Measurements from ENCODE around the gene ATP6V0C.
A peak's percentile ranks its signal among the peaks of the same experiment; 100 is the strongest.

The ATP6V0C gene

GRCh38 chr16:2490190-2491105 is 23.3 kb upstream of the ATP6V0C start:
- DNase-seq (ENCODE audit: low read depth in 3 of 3, low spot score in 1 of 3) = no peak

- no peak for DNase-seq (ENCODE audit: low read depth in 3 of 3, low spot score in 1 of 3)
These were observed 21.5 kb upstream of the ATP6V0C start for GRCh38 chr16:2492292-2492691.

DNA sequence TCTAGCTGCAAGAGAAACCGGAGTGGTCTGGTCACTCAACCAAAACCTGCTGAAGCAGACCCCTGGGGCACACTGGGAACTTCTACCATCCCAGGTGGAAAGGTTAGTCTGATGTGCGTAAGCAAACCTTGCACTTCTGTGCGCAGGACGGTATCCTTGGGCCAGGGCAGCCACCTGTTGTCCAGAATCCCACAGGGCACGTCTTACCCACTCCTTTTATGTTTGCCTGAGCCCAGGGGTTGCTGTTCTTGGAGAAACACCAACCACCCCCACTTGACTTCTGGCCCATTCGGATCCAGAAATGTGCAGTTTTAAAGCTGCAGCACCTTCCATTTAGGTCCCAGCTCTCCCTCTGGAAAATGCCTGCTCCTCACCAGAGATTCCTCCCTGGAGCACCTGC is 20.1 kb upstream of the ATP6V0C start:
- no peak for DNase-seq (ENCODE audit: low read depth in 3 of 3, low spot score in 1 of 3)

DNA sequence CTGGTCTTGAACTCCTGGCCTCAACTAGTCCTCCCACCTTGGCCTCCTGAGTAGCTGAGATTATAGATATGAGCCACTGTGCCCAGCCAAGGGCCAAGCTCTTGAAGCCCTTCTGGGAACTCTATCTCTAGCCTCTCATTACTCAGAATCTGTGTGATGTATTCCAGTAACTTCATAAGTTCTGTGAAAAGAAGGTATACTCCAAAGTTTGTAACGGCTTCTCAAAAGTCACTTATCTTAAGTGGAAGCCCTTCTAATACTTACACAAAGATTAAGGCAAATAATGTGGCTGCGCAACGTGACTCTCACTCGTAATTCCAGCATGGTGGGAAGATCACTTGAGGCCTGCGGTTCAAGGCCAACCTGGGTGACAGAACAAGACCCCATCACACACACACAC is 19.1 kb upstream of the ATP6V0C start:
- DNase-seq (ENCODE audit: low read depth in 3 of 3, low spot score in 1 of 3) = no peak

DNA sequence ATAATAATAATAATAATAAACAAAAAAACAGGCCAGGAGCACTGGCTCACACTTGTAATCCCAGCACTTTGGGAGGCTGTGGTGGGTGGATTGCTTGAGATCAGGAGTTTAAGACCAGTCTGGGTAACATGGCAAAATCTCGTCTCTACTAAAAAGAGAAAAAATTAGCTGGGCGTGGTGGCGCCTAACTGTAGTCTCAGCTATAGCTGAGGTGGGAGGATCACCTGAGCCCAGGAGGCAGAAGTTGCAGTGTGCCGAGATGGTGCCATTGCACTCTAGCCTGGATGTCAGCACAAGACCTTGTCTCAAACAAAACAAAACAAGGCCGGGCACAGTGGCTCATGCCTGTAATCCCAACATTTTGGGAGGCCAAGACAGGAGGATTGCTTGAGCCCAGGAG is 18.7 kb upstream of the ATP6V0C start:
- no peak for DNase-seq (ENCODE audit: low read depth in 3 of 3, low spot score in 1 of 3)

DNA sequence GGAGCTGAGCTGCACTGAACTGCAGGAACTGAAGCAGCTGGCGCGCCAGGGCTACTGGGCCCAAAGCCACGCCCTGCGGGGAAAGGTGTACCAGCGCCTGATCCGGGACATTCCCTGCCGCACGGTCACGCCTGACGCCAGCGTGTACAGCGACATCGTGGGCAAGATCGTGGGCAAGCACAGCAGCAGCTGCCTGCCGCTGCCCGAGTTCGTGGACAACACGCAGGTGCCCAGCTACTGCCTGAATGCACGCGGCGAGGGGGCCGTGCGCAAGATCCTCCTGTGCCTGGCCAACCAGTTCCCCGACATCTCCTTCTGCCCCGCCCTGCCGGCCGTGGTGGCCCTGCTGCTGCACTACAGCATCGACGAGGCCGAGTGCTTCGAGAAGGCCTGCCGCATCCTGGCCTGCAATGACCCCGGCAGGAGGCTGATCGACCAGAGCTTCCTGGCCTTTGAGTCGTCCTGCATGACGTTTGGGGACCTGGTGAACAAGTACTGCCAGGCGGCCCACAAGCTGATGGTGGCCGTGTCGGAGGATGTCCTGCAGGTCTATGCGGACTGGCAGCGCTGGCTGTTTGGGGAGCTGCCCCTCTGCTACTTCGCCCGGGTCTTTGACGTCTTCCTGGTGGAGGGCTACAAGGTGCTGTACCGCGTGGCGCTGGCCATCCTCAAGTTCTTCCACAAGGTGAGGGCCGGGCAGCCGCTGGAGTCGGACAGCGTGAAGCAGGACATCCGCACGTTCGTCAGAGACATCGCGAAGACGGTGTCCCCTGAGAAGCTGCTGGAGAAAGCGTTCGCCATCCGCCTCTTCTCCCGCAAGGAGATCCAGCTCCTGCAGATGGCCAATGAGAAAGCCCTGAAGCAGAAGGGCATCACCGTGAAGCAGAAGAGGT is 17.3 kb upstream of the ATP6V0C start:
- no peak for DNase-seq (ENCODE audit: low read depth in 3 of 3, low spot score in 1 of 3)

DNA sequence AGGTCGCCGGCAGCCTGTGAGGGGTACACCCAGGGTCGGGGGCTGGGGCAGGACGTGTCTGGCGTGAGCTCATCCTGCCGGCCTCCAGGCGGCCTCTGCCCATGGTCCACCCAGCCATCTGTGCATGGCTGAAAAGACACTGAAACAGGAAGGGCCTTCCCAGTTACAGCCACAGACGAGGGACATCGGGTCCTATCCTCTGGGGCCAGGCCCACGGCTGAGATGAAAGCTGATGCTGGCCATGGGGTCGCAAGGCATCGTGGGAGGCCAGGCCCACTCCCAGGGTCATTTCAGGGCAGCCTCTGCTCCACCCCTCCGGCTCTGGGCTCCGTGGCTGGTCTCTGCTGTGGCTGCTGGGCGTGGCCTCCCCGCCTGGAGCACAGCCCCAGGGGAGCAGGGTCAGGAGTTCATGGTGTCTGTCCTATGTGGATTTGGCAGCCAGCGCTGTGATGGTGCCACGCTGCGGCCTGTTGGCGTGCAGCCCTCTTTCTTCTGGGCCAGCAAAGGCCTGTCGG is 16.6 kb upstream of the ATP6V0C start:
- no peak for DNase-seq (ENCODE audit: low read depth in 3 of 3, low spot score in 1 of 3)

DNA sequence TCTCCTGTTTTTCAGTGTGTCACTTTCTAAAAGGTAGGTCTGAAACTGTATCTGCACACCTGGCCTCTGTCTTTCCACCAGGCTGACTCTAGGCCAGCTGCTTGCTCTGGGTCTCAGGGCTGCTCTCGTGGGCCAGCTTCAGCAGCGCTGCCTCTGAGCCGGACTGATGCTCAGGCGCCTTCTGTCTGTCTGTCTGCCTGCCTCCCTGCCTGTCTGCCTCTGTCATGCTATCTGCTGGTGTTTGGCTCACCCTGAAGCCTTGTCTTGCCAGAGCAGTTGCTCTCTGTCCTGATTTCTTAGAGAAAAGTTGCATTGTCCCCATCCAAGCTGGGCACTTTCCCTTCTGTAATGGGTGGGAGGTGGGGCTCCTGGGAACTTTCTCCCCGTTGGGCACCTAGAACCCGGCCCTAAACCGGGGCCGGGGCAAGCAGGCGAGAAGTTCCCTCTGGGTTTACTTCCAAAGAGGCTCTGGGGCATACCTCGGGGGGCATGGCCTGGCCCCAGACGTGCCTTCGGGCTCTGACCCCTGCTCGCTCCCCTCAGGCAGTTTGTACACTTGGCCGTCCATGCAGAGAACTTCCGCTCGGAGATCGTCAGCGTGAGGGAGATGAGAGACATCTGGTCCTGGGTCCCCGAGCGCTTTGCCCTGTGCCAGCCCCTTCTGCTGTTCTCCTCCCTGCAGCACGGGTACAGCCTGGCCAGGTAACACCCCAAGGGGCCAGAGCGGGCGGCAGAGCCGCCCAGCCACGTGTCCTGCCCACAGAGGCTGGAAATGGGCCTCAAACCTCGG is 15.9 kb upstream of the ATP6V0C start:
- DNase-seq (ENCODE audit: low read depth in 3 of 3, low spot score in 1 of 3) = no peak

DNA sequence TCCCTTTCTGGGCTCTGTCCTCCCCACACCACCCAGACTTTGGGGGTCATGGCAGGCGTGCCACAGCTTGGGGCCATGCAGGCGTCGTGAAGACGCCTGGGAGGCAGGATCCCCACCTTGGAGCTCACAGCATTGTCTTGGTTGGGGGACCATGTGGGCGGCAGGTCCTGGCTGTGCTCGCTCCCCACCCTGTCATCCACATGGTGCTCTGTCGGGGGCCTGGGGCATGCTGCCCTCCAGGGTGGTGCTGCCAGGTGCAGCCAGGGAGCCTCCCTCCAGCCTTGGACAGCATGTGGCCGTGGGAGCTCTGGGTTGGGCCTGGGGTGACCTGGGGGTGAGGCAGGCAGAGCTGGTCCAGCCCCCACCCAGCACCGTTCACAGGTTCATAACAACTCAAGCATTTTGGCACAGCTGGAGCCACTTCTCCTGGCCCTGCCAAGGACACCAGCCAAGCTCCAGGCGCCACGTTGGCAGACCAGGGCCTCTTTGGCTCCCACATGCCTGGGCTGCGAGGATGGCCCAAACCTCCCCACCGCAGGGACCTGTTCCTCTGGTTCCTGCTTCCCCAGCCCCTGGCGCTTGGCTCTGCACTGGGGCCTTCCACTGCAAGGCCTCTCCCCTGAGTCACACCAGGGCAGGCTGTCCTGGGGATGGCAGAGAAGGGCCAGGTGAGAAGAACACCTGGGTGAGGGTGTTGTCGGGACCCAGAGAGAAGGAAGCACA is 15.1 kb upstream of the ATP6V0C start:
- DNase-seq (ENCODE audit: low read depth in 3 of 3, low spot score in 1 of 3) = no peak

DNA sequence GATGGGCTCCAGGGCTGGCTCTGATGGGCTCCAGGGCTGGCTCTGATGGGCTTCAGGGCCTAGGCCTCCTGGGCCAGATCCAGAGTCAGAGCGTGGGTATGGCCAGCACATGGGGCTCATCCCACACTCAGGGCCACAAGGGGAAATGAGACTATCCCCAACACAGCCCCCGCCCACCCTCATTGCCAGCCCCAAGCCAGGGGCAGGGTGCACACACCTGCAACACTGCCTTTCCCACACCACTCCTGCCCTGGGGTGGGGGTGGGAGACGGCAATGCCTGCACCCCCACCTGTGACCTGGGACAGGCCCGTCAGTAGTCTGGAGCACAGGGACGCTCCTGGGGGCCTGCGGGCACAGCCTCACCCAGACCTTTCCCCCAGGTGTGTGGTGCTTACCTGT is 14.3 kb upstream of the ATP6V0C start:
- DNase-seq (ENCODE audit: low read depth in 3 of 3, low spot score in 1 of 3) = no peak

- no peak for DNase-seq (ENCODE audit: low read depth in 3 of 3, low spot score in 1 of 3)
These were observed 13.8 kb upstream of the ATP6V0C start for GRCh38 chr16:2499890-2500429.

GRCh38 chr16:2500430-2500917 is 13.3 kb upstream of the ATP6V0C start:
- no peak for DNase-seq (ENCODE audit: low read depth in 3 of 3, low spot score in 1 of 3)

DNA sequence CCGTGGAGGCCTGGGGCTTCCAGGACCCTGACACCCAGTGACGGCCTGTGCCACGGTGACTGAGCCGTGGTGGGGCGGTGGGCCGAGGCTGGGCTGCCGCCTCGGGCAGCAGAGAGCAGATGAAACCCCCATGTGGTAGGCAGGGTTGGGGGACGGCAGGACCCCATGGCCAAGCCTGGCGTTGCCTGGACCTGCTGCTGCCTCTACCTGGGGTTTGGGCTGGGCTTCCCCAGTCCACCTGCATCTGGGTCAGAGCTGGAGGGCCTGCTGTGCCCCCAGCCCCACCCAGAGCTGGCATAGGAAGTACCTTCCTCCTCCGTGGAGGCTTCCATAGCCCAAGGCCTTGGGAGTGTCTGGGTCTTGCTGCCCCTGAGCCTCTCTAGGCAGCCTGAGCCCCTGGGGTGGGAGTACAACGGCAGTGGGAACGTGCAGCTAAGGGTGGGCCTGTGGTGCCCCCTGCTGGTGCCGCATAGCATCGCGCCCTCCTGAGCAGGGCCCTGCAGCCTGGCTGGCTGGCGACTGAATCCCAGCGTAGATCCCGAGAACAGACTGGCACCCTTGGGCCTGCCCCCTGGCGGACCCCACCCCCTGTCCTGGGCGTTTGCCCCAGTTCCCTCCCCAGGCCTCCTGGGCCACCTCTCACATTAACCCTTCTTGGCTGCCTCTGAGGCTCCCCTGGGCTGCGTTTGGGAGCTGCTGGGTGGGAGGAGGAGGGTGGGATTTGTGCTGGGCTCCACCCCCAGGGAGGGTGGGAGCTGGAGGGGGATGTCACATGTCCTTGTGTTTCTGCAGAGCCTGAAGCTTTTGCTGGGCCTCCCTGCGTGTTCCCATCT is 12.6 kb upstream of the ATP6V0C start:
- peak; percentile 51 to 76 (median 67) for DNase-seq (ENCODE audit: low read depth in 3 of 3, low spot score in 1 of 3)

- DNase-seq (ENCODE audit: low read depth in 3 of 3, low spot score in 1 of 3) = no peak
These were observed 11.5 kb upstream of the ATP6V0C start for GRCh38 chr16:2501946-2502895.

- no peak for DNase-seq (ENCODE audit: low read depth in 3 of 3, low spot score in 1 of 3)
These were observed 8.1 kb upstream of the ATP6V0C start for GRCh38 chr16:2505695-2506094.

GRCh38 chr16:2507052-2507659 is 6.6 kb upstream of the ATP6V0C start:
- no peak for DNase-seq (ENCODE audit: low read depth in 3 of 3, low spot score in 1 of 3)

DNA sequence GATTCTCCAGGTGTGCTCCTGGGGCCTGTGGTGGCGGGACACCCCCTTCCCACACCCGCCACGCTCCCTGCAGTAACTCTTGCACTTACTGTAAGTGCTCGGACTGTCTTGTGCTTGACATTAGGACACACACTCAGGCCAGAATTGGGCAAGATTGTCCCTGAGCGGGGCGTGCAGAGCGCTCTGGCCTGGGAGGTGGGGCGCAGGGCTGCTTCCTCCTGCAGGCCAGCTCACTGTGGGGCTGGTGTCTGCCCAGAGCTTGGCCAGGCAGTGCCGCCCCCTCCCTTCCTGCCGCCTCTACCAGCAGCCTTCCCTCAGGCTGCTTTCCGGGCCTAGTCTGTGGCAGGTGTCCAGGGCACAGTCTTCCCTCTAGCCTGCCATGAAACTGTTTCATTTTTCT is 6.1 kb upstream of the ATP6V0C start:
- no peak for DNase-seq (ENCODE audit: low read depth in 3 of 3, low spot score in 1 of 3)
